Neural cell (in vitro differentiated cells): Measurements from ENCODE around the gene PPP2R5A. TPM values are rescaled to one million over a fixed set of nuclear protein-coding genes. Genes with fewer than 3 reads are reported as not detected.
"Not testable (repeated sequence)": the region's sequence is repeated elsewhere in the genome, so short reads cannot be mapped to it uniquely, and the experiment has no call there.

ENCODE experiments used
- H2AFZ ChIP-seq: fragments of 200-600, 300-800 bp; sonication (generic), shearing (Covaris generic); 2 replicates; pipeline ENCODE4 v1.6.0; 2014; ENCODE audit warnings: low read depth, mild to moderate bottlenecking, antibody characterized with exemption, low read length, moderate library complexity
- H3F3A ChIP-seq: fragments of 200-600 bp; shearing (Covaris generic); 2 replicates; pipeline ENCODE4 v1.6.1; 2016; ENCODE audit warnings: mild to moderate bottlenecking, moderate library complexity, mixed read lengths, antibody characterized with exemption, low read length; ENCODE audit not compliant: insufficient read depth, poor library complexity, severe bottlenecking
- H3K27ac ChIP-seq: fragments of 200-600, 300-800 bp; sonication (generic), shearing (Covaris generic); 2 replicates; pipeline ENCODE4 v1.5.1; 2014; ENCODE audit warnings: mild to moderate bottlenecking, low read length, moderate library complexity
- H3K27me3 ChIP-seq: fragments of 300-800, 200-600 bp; sonication (generic), shearing (Covaris generic); 2 replicates; pipeline ENCODE4 v1.6.0; 2014; ENCODE audit warnings: mild to moderate bottlenecking, low read depth, low read length, moderate library complexity; ENCODE audit not compliant: insufficient read depth
- H3K36me3 ChIP-seq: fragments of 300-800, 200-600 bp; sonication (generic), shearing (Covaris generic); 2 replicates; pipeline ENCODE4 v1.5.1; 2014; ENCODE audit warnings: mild to moderate bottlenecking, antibody characterized with exemption, low read length, moderate library complexity; ENCODE audit not compliant: insufficient read depth
- H3K4me2 ChIP-seq: fragments of 300-800, 200-600 bp; sonication (generic), shearing (Covaris generic); 2 replicates; pipeline ENCODE4 v1.6.0; 2014; ENCODE audit warnings: mild to moderate bottlenecking, low read length
- H3K4me3 ChIP-seq: fragments of 300-800, 200-600 bp; sonication (generic), shearing (Covaris generic); 2 replicates; pipeline ENCODE4 v1.5.1; 2014; ENCODE audit warnings: mild to moderate bottlenecking, low read length, moderate library complexity
- H3K79me2 ChIP-seq: fragments of 200-600 bp; shearing (Covaris generic); replicated peaks from 2 replicates; pipeline ENCODE4 v1.6.0; 2014; ENCODE audit warnings: mild to moderate bottlenecking, low read length, moderate library complexity; ENCODE audit not compliant: insufficient read depth
- H3K9ac ChIP-seq: fragments of 300-800, 200-600 bp; sonication (generic), shearing (Covaris generic); 2 replicates; pipeline ENCODE4 v1.6.1; 2016; ENCODE audit warnings: mild to moderate bottlenecking, low read length, mixed read lengths
- H3K9me2 ChIP-seq: fragments of 200-600 bp; shearing (Covaris generic); 2 replicates; pipeline ENCODE4 v1.6.1; 2016; ENCODE audit warnings: mild to moderate bottlenecking, low read length, mixed read lengths; ENCODE audit not compliant: insufficient read depth
- H3K9me3 ChIP-seq: fragments of 200-600, 300-800 bp; sonication (generic), shearing (Covaris generic); 2 replicates; pipeline ENCODE4 v1.6.1; 2016; ENCODE audit warnings: mild to moderate bottlenecking, mixed run types, low read length, moderate library complexity, mixed read lengths
- H4K20me1 ChIP-seq: fragments of 200-600 bp; shearing (Covaris generic); 2 replicates; pipeline ENCODE4 v1.6.1; 2016; ENCODE audit warnings: mild to moderate bottlenecking, mixed run types; ENCODE audit not compliant: insufficient read depth
- CTCF ChIP-seq: fragments of 450-650 bp; IDR thresholded peaks from 2 replicates; pipeline ENCODE4 v1.5.1; 2014; ENCODE audit warnings: antibody characterized with exemption, mild to moderate bottlenecking, moderate library complexity; ENCODE audit not compliant: poor library complexity, severe bottlenecking
- EP300 ChIP-seq: fragments of 450-650 bp; conservative IDR thresholded peaks from 2 replicates; pipeline ENCODE4 v1.6.1; 2014; ENCODE audit warnings: antibody characterized with exemption, mild to moderate bottlenecking, moderate library complexity; ENCODE audit not compliant: poor library complexity, severe bottlenecking
- EZH2 ChIP-seq: fragments of 200-600, 300-800 bp; shearing (Covaris generic), sonication (generic); IDR thresholded peaks from 2 replicates; pipeline ENCODE4 v1.6.1; 2014; ENCODE audit warnings: antibody characterized with exemption, low read length, borderline replicate concordance, mild to moderate bottlenecking; ENCODE audit not compliant: insufficient read depth, poor library complexity, severe bottlenecking
- MXI1 ChIP-seq: fragments of 450-650 bp; conservative IDR thresholded peaks from 2 replicates; pipeline ENCODE4 v1.6.1; 2014; ENCODE audit warnings: antibody characterized with exemption, mild to moderate bottlenecking; ENCODE audit not compliant: poor library complexity, severe bottlenecking
- POLR2AphosphoS5 ChIP-seq: IDR thresholded peaks from 2 replicates; pipeline ENCODE4 v1.6.1; 2012
- RAD21 ChIP-seq: fragments of 450-650 bp; conservative IDR thresholded peaks from 2 replicates; pipeline ENCODE4 v1.6.1; 2014; ENCODE audit warnings: antibody characterized with exemption, mild to moderate bottlenecking, moderate library complexity
- REST ChIP-seq: IDR thresholded peaks from 2 replicates; pipeline ENCODE4 v1.6.1; 2012; ENCODE audit warnings: borderline replicate concordance
- SMC3 ChIP-seq: fragments of 450-650 bp; conservative IDR thresholded peaks from 2 replicates; pipeline ENCODE4 v1.6.1; 2014; ENCODE audit warnings: antibody characterized with exemption, mild to moderate bottlenecking, moderate library complexity; ENCODE audit not compliant: poor library complexity
- TAF1 ChIP-seq: IDR thresholded peaks from 2 replicates; pipeline ENCODE4 v1.6.1; 2012; ENCODE audit warnings: low read depth
- polyA plus RNA-seq: library from polyadenylated mRNA; depleted of rRNA; stranded (reverse); fragments of >200 nt; gene quantifications from 2 replicates; pipeline ENCODE4 v1.2.3, GENCODE V29; 2014

PPP2R5A gene
- polyA plus RNA-seq, 1 donor from 2014 or later = 5.9 TPM

GRCh38 chr1:212287261-212287895 lies 2.2 kb downstream of the PPP2R5A start:
- H3K27ac ChIP-seq = no peak overlapping the region
- no peaks in the 10 kb centered on the region for H4K20me1 ChIP-seq
- H3K36me3 ChIP-seq = no peaks in the 10 kb centered on the region
- no peak overlapping the region for H3K9ac ChIP-seq
- no peaks in the 10 kb centered on the region for H3K9me2 ChIP-seq
- no peaks in the 10 kb centered on the region for H3K27me3 ChIP-seq
- peak overlapping the region; percentile 81 for H3K4me3 ChIP-seq
- H3K79me2 ChIP-seq = no peaks in the 10 kb centered on the region
- no peak overlapping the region for H2AFZ ChIP-seq
- TF ChIP-seq CTCF = no peak
- peak overlapping the region; percentile 46 for H3K4me2 ChIP-seq
- no peaks in the 10 kb centered on the region for H3K9me3 ChIP-seq
- no peaks in the 10 kb centered on the region for H3F3A ChIP-seq

- not testable (repeated sequence) for H3K4me3 ChIP-seq, H3K9me3 ChIP-seq, H3K9ac ChIP-seq, H3K9me2 ChIP-seq, H3K36me3 ChIP-seq, H2AFZ ChIP-seq, H3K27ac ChIP-seq, H4K20me1 ChIP-seq, H3K79me2 ChIP-seq, H3K27me3 ChIP-seq, H3K4me2 ChIP-seq, H3F3A ChIP-seq
Measured at GRCh38 chr1:212287995-212288394, 2.8 kb downstream of the PPP2R5A start.

GRCh38 chr1:212288615-212289014 lies 3.4 kb downstream of the PPP2R5A start:
- Histone ChIP-seq H4K20me1 (no peaks in the 10 kb centered on the region), H3K4me3 (no peak overlapping the region), H3K27me3 (no peaks in the 10 kb centered on the region), H3F3A (no peaks in the 10 kb centered on the region), H3K9ac (no peak overlapping the region), H3K27ac (no peak overlapping the region), H3K79me2 (no peaks in the 10 kb centered on the region), H3K36me3 (no peaks in the 10 kb centered on the region), H3K9me3 (no peaks in the 10 kb centered on the region), H3K4me2 (no peak overlapping the region), H3K9me2 (no peaks in the 10 kb centered on the region), H2AFZ (no peak overlapping the region)
- TF ChIP-seq POLR2AphosphoS5 (no peak), SMC3 (no peak), CTCF (no peak), RAD21 (no peak), MXI1 (no peak), REST (no peak), EZH2 (no peak), EP300 (no peak), TAF1 (no peak)
